ENCODE data around the gene PARM1.

DNA sequence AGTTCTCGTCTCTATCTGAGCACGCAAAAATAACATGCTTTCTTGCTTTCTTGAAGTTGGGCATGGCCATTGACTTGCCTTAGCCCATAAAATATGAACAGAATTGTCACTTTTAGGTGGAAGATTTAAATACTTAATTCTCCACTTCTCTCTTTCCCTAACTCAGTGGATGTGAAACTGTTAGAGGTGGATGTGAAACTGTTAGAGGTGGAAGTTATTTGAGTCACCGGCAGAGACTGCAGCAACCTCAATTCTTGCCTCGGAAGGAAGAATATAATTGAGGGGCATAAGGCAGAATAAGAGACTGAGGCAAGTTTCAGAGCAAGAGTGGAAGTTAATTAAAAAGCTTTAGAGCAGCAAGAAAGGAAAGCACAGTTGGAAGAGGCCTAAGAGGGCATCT lies 2.8 kb upstream of the PARM1 start:
- TF ChIP-seq EZH2phosphoT487 (IDR thresholded peaks at IDR 0.05; ENCODE audit: low read depth): no peak
- TF ChIP-seq, protein P1, sequence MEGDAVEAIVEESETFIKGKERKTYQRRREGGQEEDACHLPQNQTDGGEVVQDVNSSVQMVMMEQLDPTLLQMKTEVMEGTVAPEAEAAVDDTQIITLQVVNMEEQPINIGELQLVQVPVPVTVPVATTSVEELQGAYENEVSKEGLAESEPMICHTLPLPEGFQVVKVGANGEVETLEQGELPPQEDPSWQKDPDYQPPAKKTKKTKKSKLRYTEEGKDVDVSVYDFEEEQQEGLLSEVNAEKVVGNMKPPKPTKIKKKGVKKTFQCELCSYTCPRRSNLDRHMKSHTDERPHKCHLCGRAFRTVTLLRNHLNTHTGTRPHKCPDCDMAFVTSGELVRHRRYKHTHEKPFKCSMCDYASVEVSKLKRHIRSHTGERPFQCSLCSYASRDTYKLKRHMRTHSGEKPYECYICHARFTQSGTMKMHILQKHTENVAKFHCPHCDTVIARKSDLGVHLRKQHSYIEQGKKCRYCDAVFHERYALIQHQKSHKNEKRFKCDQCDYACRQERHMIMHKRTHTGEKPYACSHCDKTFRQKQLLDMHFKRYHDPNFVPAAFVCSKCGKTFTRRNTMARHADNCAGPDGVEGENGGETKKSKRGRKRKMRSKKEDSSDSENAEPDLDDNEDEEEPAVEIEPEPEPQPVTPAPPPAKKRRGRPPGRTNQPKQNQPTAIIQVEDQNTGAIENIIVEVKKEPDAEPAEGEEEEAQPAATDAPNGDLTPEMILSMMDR (IDR thresholded peaks at IDR 0.05; ENCODE audit: low read depth, low read length): no peak

Data from OCI-LY3 (cell line).